KMS-11 (cell line): ENCODE measurements around the gene POLR1E.
"Not testable (repeated sequence)": the region's sequence is repeated elsewhere in the genome, so short reads cannot be mapped to it uniquely, and the experiment has no call there.

Experiments
- H2AFZ ChIP-seq: fragments of 200-600 bp; sonication (generic); 2 replicates; pipeline ENCODE4 v1.6.1; 2016; ENCODE audit warnings: antibody characterized with exemption, mixed run types, low read depth
- H3K27ac ChIP-seq: fragments of 200-600 bp; sonication (generic); 2 replicates; pipeline ENCODE4 v1.6.1; 2016; ENCODE audit warnings: mild to moderate bottlenecking, mixed run types
- H3K27me3 ChIP-seq: fragments of 200-600 bp; sonication (generic); 2 replicates; pipeline ENCODE4 v1.6.1; 2017; ENCODE audit warnings: mild to moderate bottlenecking, low read depth, mixed run types, moderate library complexity; ENCODE audit not compliant: insufficient read depth
- H3K36me3 ChIP-seq: fragments of 200-600 bp; sonication (generic); 2 replicates; pipeline ENCODE4 v1.6.1; 2017; ENCODE audit warnings: mild to moderate bottlenecking, mixed run types; ENCODE audit not compliant: insufficient read depth
- H3K4me1 ChIP-seq: fragments of 200-600 bp; sonication (generic); 2 replicates; pipeline ENCODE4 v1.6.1; 2016; ENCODE audit warnings: mild to moderate bottlenecking, low read depth, mixed run types; ENCODE audit not compliant: poor library complexity, severe bottlenecking
- H3K4me2 ChIP-seq: fragments of 200-600 bp; sonication (generic); 2 replicates; pipeline ENCODE4 v1.7.0; 2016; ENCODE audit warnings: mild to moderate bottlenecking, mixed run types
- H3K4me3 ChIP-seq: fragments of 200-600 bp; sonication (generic); IDR thresholded peaks from 2 replicates; pipeline ENCODE4 v1.6.1; 2017; ENCODE audit warnings: low read depth, low read length, mixed read lengths; ENCODE audit not compliant: insufficient read depth
- H3K79me2 ChIP-seq: fragments of 200-600 bp; sonication (generic); 2 replicates; pipeline ENCODE4 v1.6.1; 2016; ENCODE audit warnings: low read depth, mixed run types; ENCODE audit not compliant: insufficient read depth
- H3K9ac ChIP-seq: fragments of 200-600 bp; sonication (generic); 2 replicates; pipeline ENCODE4 v1.6.1; 2016; ENCODE audit warnings: mild to moderate bottlenecking, mixed run types
- H4K20me1 ChIP-seq: fragments of 200-600 bp; sonication (generic); 2 replicates; pipeline ENCODE4 v1.6.1; 2016; ENCODE audit warnings: mild to moderate bottlenecking, mixed run types; ENCODE audit not compliant: insufficient read depth
- TF ChIP-seq, protein P1 (sequence below): fragments of 200-600 bp; sonication (generic); conservative IDR thresholded peaks from 2 replicates; pipeline ENCODE4 v1.6.1; 2017; ENCODE audit warnings: low read depth, mild to moderate bottlenecking, antibody characterized with exemption, low read length, moderate library complexity, mixed read lengths

POLR1E gene

DNA sequence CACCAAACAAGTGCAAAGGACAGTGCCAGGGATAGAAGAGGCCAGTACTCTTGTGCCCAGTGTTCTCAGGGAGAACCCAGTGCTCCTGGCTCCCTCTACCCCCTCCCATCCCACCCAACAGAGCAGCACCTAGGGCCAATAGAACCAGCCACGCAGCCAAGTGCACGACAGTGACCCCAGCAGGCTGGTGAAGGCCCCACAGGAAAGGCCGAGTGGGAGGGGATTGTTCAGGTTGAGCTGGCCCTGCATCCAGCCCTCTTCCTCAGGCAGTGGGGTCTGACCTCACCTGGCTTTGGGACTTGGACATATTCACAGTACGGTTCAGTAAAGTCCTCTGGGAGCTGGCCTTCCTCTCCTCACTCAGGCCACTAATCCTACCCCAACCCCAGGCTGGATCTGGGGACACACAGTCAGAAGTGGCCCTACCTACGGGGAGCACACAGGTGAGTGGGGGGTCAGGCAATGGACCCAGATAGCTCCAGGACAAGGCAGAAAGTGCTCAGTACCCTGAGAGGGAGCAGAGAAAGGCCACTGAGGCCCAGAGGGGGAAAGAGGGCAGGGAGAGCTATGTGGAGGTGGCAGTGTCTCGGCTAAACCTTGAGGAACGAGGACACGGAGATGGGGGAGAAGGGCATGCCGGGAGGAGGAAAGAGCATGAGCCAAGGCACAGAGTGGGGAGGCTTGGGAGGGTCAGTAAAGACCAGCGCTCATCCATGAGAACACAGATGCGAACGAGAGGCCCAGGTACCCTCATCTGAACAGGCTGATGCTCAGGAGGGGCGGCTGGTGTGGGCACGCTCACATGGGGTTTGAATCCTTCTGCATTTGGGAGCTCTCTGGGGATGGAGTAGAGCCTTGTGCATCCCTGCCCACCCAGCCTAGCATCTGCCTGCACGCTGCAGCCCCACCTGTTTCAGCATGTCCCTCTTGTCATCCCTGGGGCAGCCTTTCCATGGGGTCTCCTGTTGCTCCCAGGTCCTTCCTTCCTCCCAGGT lies 25.6 kb downstream of the POLR1E start:
- no peaks in the 10 kb centered on the region for H3K79me2 ChIP-seq
- no peaks in the 10 kb centered on the region for H3K27me3 ChIP-seq
- H3K4me3 ChIP-seq: no peak overlapping the region
- H3K4me1 ChIP-seq: no peaks in the 10 kb centered on the region
- no peak overlapping the region for H3K27ac ChIP-seq
- H3K9ac ChIP-seq: no peak overlapping the region
- TF ChIP-seq, protein P1, sequence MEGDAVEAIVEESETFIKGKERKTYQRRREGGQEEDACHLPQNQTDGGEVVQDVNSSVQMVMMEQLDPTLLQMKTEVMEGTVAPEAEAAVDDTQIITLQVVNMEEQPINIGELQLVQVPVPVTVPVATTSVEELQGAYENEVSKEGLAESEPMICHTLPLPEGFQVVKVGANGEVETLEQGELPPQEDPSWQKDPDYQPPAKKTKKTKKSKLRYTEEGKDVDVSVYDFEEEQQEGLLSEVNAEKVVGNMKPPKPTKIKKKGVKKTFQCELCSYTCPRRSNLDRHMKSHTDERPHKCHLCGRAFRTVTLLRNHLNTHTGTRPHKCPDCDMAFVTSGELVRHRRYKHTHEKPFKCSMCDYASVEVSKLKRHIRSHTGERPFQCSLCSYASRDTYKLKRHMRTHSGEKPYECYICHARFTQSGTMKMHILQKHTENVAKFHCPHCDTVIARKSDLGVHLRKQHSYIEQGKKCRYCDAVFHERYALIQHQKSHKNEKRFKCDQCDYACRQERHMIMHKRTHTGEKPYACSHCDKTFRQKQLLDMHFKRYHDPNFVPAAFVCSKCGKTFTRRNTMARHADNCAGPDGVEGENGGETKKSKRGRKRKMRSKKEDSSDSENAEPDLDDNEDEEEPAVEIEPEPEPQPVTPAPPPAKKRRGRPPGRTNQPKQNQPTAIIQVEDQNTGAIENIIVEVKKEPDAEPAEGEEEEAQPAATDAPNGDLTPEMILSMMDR: no peak
- no peak overlapping the region for H2AFZ ChIP-seq
- H3K36me3 ChIP-seq: no peaks in the 10 kb centered on the region
- no peak overlapping the region for H3K4me2 ChIP-seq
- no peaks in the 10 kb centered on the region for H4K20me1 ChIP-seq

DNA sequence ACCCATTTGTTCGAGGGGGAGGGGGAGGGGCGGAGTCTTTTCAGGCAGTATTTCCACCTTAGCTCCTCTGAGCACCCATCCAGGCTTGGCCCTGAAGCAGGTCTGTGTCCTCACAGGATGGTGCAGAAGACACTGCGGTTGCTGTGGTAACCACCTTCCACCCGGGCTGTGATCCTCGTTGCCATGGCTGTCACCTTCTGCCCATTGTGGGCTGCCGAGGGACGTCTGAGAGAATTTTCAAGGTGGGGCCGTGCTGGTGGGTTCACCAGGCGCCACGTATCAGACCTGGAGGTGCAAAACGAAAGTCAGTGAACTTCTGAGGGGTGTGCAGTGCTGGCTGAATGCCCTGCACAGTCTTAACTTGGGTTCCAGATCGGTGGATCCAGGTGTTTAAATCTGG lies 26.7 kb downstream of the POLR1E start:
- Histone ChIP-seq H3K4me1 (no peaks in the 10 kb centered on the region), H2AFZ (no peak overlapping the region), H3K4me3 (no peak overlapping the region), H3K27ac (no peak overlapping the region), H3K4me2 (no peak overlapping the region), H3K27me3 (no peaks in the 10 kb centered on the region), H3K36me3 (no peaks in the 10 kb centered on the region), H3K9ac (no peak overlapping the region), H4K20me1 (no peaks in the 10 kb centered on the region), H3K79me2 (no peaks in the 10 kb centered on the region)
- TF ChIP-seq, protein P1: no peak

DNA sequence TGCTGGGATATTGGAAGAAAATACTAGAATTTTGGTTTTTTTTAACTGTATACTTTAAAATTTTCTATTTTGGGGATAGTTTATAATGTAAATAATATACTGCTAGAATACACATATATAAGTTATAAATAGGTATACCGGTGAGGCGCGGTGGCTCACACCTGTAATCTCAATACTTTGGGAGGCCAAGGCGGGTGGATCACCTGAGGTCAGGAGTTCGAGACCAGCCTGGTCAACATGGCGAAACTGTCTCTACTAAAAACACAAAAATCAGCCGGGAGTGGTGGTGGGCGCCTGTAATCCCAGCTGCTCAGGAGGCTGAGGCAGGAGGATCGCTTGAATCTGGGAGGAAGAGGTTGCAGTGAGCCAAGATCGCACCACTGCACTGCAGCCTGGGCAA lies 28.7 kb downstream of the POLR1E start:
- not testable (repeated sequence) for H3K4me3 ChIP-seq, H3K27ac ChIP-seq, H3K9ac ChIP-seq, H3K4me1 ChIP-seq, H3K36me3 ChIP-seq, H3K4me2 ChIP-seq, H4K20me1 ChIP-seq, H3K79me2 ChIP-seq, H2AFZ ChIP-seq, H3K27me3 ChIP-seq

DNA sequence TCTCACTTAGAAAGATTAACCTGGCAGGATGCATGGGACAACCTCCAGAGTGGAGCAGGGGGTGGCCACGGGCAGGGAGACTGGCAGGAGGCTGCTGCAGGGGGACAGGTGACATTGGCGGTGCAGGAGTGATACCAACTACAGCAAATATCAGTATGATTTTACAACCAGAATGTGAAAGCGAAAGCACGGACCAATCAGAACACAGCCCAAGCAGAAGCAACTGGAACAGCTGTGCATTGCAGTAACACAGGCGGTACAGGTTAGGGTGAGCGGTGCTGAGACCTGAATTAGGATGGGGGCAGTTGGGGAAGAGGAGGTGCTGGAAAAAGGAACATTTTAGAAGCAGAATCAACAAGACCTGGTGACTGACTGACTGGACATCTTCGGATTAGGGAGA lies 29.3 kb downstream of the POLR1E start:
- no peak overlapping the region for H2AFZ ChIP-seq
- H4K20me1 ChIP-seq: no peaks in the 10 kb centered on the region
- H3K27me3 ChIP-seq: no peaks in the 10 kb centered on the region
- no peak overlapping the region for H3K27ac ChIP-seq
- H3K9ac ChIP-seq: no peak overlapping the region
- H3K4me1 ChIP-seq: no peaks in the 10 kb centered on the region
- no peak overlapping the region for H3K4me3 ChIP-seq
- no peak overlapping the region for H3K4me2 ChIP-seq
- TF ChIP-seq, protein P1: no peak
- no peaks in the 10 kb centered on the region for H3K79me2 ChIP-seq
- no peaks in the 10 kb centered on the region for H3K36me3 ChIP-seq
